DND-41 (cell line): ENCODE data around the gene PSMD14.

Source experiments
- CTCF ChIP-seq: IDR thresholded peaks from 2 replicates; pipeline ENCODE4 v1.5.1; 2012; ENCODE audit warnings: borderline replicate concordance, low read length, moderate library complexity, mild to moderate bottlenecking; ENCODE audit not compliant: poor library complexity, severe bottlenecking; ENCODE audit errors: extremely low read depth
- EZH2 ChIP-seq: IDR thresholded peaks from 3 replicates; pipeline ENCODE4 v1.6.1; 2012; ENCODE audit warnings: borderline replicate concordance, low read depth, mild to moderate bottlenecking, moderate library complexity, low read length, inconsistent platforms; ENCODE audit not compliant: severe bottlenecking

- TF ChIP-seq CTCF (no peak), EZH2 (no peak)
Observed at GRCh38 chr2:161407597-161407996, 99.4 kb downstream of the PSMD14 start.
